ENCODE measurements around the gene RNGTT.

The RNGTT gene

GRCh38 chr6:88577461-88577860 is 386.0 kb downstream of the RNGTT start:
- no peak for DNase-seq

- no peak for DNase-seq
Observed at GRCh38 chr6:88575536-88575935, 387.9 kb downstream of the RNGTT start.

GRCh38 chr6:88574651-88575050 is 388.8 kb downstream of the RNGTT start:
- no peak for DNase-seq

GRCh38 chr6:88574031-88574430 is 389.4 kb downstream of the RNGTT start:
- peak; percentile 96 for DNase-seq

GRCh38 chr6:88573561-88573960 is 389.9 kb downstream of the RNGTT start:
- DNase-seq, result no peak

- no peak for DNase-seq
Observed at GRCh38 chr6:88572449-88573139, 390.8 kb downstream of the RNGTT start.

GRCh38 chr6:88569959-88570358 is 393.5 kb downstream of the RNGTT start:
- no peak for DNase-seq

GRCh38 chr6:88567696-88568095 is 395.7 kb downstream of the RNGTT start:
- DNase-seq, result no peak

GRCh38 chr6:88566746-88567534 is 396.5 kb downstream of the RNGTT start:
- DNase-seq, result no peak

GRCh38 chr6:88565836-88566235 is 397.6 kb downstream of the RNGTT start:
- no peak for DNase-seq

GRCh38 chr6:88565409-88565811 is 398.0 kb downstream of the RNGTT start:
- DNase-seq, result no peak

GRCh38 chr6:88563277-88563625 is 400.2 kb downstream of the RNGTT start:
- DNase-seq, result no peak

- DNase-seq, result no peak
Observed at GRCh38 chr6:88562353-88563276, 400.8 kb downstream of the RNGTT start.

GRCh38 chr6:88561954-88562315 is 401.5 kb downstream of the RNGTT start:
- DNase-seq, result no peak

- no peak for DNase-seq
Observed at GRCh38 chr6:88561034-88561953, 402.1 kb downstream of the RNGTT start.
